HepG2 (cell line): ENCODE data around the gene LMBRD2. TPM values are rescaled to one million over a fixed set of nuclear protein-coding genes. Genes with fewer than 3 reads are reported as not detected.

Experiments used
- ATAC-seq: fragments of 200-7000 bp; cut with Tn5 transposase; 3 replicates; pipeline ENCODE4 v1.9.1; 2020; ENCODE audit warnings: mild to moderate bottlenecking, moderate library complexity
- BruUV-seq: library from RNA; stranded (reverse); fragments of 400-500 nt; replicated peaks from 2 replicates; lab custom pipeline; 2021; lab: Mats Ljungman, UMichigan
- CTCF ChIA-PET: fragments of 300-600 bp; formaldehyde crosslinking; extraction: SDS; loops from one replicate; lab custom pipeline; 2021; ENCODE audit warnings: low total read pairs, inconsistent platforms, low intra/inter-chr PET ratio; lab: Yijun Ruan, JAX
- POLR2A ChIA-PET: fragments of 350-600 bp; sonication (Branson Sonifier 250); formaldehyde crosslinking; loops from one replicate; lab custom pipeline; 2020; ENCODE audit warnings: antibody characterized with exemption, inconsistent platforms; lab: Yijun Ruan, JAX
- DNase-seq: peaks from one replicate; pipeline ENCODE4 v3.0.0-alpha.2; 2015; ENCODE audit warnings: low spot score
- FAIRE-seq: peaks from 3 replicates; lab custom pipeline; 2011; peaks lifted over from hg19 to GRCh38; lab: Jason Lieb, UNC
- H2AFZ ChIP-seq: one replicate; pipeline ENCODE4 v1.6.1; 2011; ENCODE audit warnings: low read length, inconsistent platforms
- H3K27ac ChIP-seq: fragments of 300-600 bp; 3 replicates; pipeline ENCODE4 v1.8.0; 2011; ENCODE audit warnings: mixed run types, mild to moderate bottlenecking, mixed read lengths, low read length, inconsistent platforms; ENCODE audit not compliant: insufficient read depth; ENCODE audit errors: extremely low read length
- H3K27me3 ChIP-seq, 2 experiments: fragments of 200-600 bp in 1 of 2; 2 replicates in 1 of 2; 3 replicates in 1 of 2; pipeline versions ENCODE4 v1.6.0 to v1.8.0; 2011; ENCODE audit warnings: low read length in 2 of 2, mild to moderate bottlenecking in 2 of 2, moderate library complexity in 2 of 2, inconsistent platforms in 1 of 2; ENCODE audit not compliant: insufficient read depth in 2 of 2, control insufficient read depth in 1 of 2
- H3K36me3 ChIP-seq, 2 experiments: fragments of 200-600 bp in 1 of 2; replicated peaks in 1 of 2; 2 replicates in 1 of 2; 3 replicates in 1 of 2; pipeline versions ENCODE4 v1.5.1 to v1.8.0; 2011; ENCODE audit warnings: low read length in 2 of 2, inconsistent platforms in 1 of 2; ENCODE audit not compliant: insufficient read depth in 2 of 2, control insufficient read depth in 1 of 2
- H3K4me1 ChIP-seq: 2 replicates; pipeline ENCODE4 v1.5.1; 2012; ENCODE audit warnings: low read length, inconsistent platforms; ENCODE audit not compliant: insufficient read depth
- H3K4me2 ChIP-seq: 2 replicates; pipeline ENCODE4 v1.6.0; 2011; ENCODE audit warnings: low read depth, low read length, inconsistent platforms
- H3K4me3 ChIP-seq, 3 experiments: fragments of 200-600 bp in 1 of 3; sonication (generic), shearing (Covaris generic) in 1 of 3; replicated peaks in 1 of 3; 2 replicates each; pipeline ENCODE4 v1.5.1; 2011 to 2016; ENCODE audit warnings: low read length in 3 of 3, inconsistent platforms in 2 of 3, low read depth in 2 of 3, mild to moderate bottlenecking in 2 of 3, control low read depth in 1 of 3, mixed read lengths in 1 of 3; ENCODE audit not compliant: insufficient read depth in 1 of 3
- H3K79me2 ChIP-seq: one replicate; pipeline ENCODE4 v1.6.1; 2011; ENCODE audit warnings: low read length, inconsistent platforms; ENCODE audit not compliant: insufficient read depth
- H3K9ac ChIP-seq: 2 replicates; pipeline ENCODE4 v1.6.0; 2011; ENCODE audit warnings: mild to moderate bottlenecking, low read depth, low read length, inconsistent platforms; ENCODE audit not compliant: insufficient read depth
- H3K9me3 ChIP-seq: 2 replicates; pipeline ENCODE4 v1.5.1; 2012; ENCODE audit warnings: mild to moderate bottlenecking, low read length
- H4K20me1 ChIP-seq: 2 replicates; pipeline ENCODE4 v1.6.0; 2011; ENCODE audit warnings: inconsistent platforms, mild to moderate bottlenecking, low read length, moderate library complexity; ENCODE audit not compliant: insufficient read depth
- ESRRA ChIP-seq: sonication (generic); formaldehyde crosslinking; IDR thresholded peaks from 2 replicates; pipeline ENCODE4 v1.5.1; 2020; ENCODE audit warnings: mild to moderate bottlenecking, low read depth, missing genetic modification reagents
- GATAD2A ChIP-seq: IDR thresholded peaks from 2 replicates; pipeline ENCODE4 v1.6.1; 2016
- MED1 ChIP-seq: sonication (generic); formaldehyde crosslinking; IDR thresholded peaks from 2 replicates; pipeline ENCODE4 v1.4.0; 2020; ENCODE audit warnings: missing genetic modification reagents
- MTF2 ChIP-seq: sonication (generic); formaldehyde crosslinking; IDR thresholded peaks from 2 replicates; pipeline ENCODE4 v1.5.0; 2020; ENCODE audit warnings: missing genetic modification reagents, borderline replicate concordance
- PAX8 ChIP-seq: sonication (generic); formaldehyde crosslinking; IDR thresholded peaks from 2 replicates; pipeline ENCODE4 v1.8.0; 2022; ENCODE audit warnings: mild to moderate bottlenecking, missing genetic modification reagents, borderline replicate concordance
- SMAD1 ChIP-seq: sonication (generic); formaldehyde crosslinking; IDR thresholded peaks from 2 replicates; pipeline ENCODE4 v1.4.0; 2020; ENCODE audit warnings: missing genetic modification reagents, low read depth, mild to moderate bottlenecking, borderline replicate concordance
- ZNF558 ChIP-seq: sonication (generic); formaldehyde crosslinking; IDR thresholded peaks from 2 replicates; pipeline ENCODE4 v1.9.0; 2022; ENCODE audit warnings: mild to moderate bottlenecking, missing genetic modification reagents, borderline replicate concordance
- ZNF644 ChIP-seq: IDR thresholded peaks from 2 replicates; pipeline ENCODE4 v1.6.1; 2016; ENCODE audit warnings: low read depth
- ZSCAN30 ChIP-seq: sonication (generic); formaldehyde crosslinking; IDR thresholded peaks from 2 replicates; pipeline ENCODE4 v1.5.0; 2020; ENCODE audit warnings: mild to moderate bottlenecking, missing genetic modification reagents
- WGBS: methylation state at CpG from one replicate; pipeline ENCODE4 v1.1.6; 2017; ENCODE audit warnings: low lambda C conversion rate; 5-methylcytosine and 5-hydroxymethylcytosine counted together
- in situ Hi-C: cut with HindIII; loops from 2 replicates; pipeline ENCODE4 v1.10.0; 2017; ENCODE audit warnings: low pct_unique_long_range_greater_than_20kb; ENCODE audit not compliant: extremely low pct_ligation_motif_present
- intact Hi-C: fragments of 100-400 bp; cut with micrococcal nuclease; formaldehyde crosslinking; loops from one replicate; pipeline ENCODE4 v1.10.0; 2022; ENCODE audit not compliant: unreplicated experiment
- polyA plus RNA-seq, 8 experiments: library from polyadenylated mRNA; depleted of rRNA in 3 of 8; stranded (reverse) in 7 of 8; unstranded in 1 of 8; fragments of >200 nt; fragmentation: Illumina TruSeq in 4 of 8; extraction: Trizol in 4 of 8; gene quantifications; 2 replicates each; pipeline versions ENCODE4 v1.2.1 to v1.2.3, GENCODE V29; 2011 to 2016; ENCODE audit warnings: low read depth in 4 of 8, missing spikeins in 1 of 8, mixed read lengths in 1 of 8; ENCODE audit not compliant: insufficient read depth in 1 of 8
- total RNA-seq, 5 experiments: library from RNA; depleted of rRNA; stranded (reverse); fragments of >200 nt; fragmentation: Illumina TruSeq; extraction: Trizol; gene quantifications; 2 replicates each; pipeline ENCODE4 v1.2.3, GENCODE V29; 2016; ENCODE audit warnings: low read depth in 1 of 5
- TF ChIP-seq, protein P1 (sequence below): sonication (generic); formaldehyde crosslinking; IDR thresholded peaks from 2 replicates; pipeline ENCODE4 v1.8.0; 2022; ENCODE audit warnings: missing genetic modification reagents, mild to moderate bottlenecking, moderate library complexity, borderline replicate concordance
- TF ChIP-seq, protein P2 (sequence below): sonication (generic); formaldehyde crosslinking; IDR thresholded peaks from 2 replicates; pipeline ENCODE4 v1.4.0; 2020; ENCODE audit warnings: mild to moderate bottlenecking, missing genetic modification reagents
- TF ChIP-seq, protein P3 (sequence below): sonication (generic); formaldehyde crosslinking; IDR thresholded peaks from 2 replicates; pipeline ENCODE4 v1.5.0; 2020; ENCODE audit warnings: mild to moderate bottlenecking, missing genetic modification reagents, moderate library complexity

LMBRD2 gene
- total and polyA plus RNA-seq, 2 of the 13 experiments (the other 11 are each of a cell fraction or from before 2014, with no cell fraction given), result 2.0 to 4.7 TPM

DNA sequence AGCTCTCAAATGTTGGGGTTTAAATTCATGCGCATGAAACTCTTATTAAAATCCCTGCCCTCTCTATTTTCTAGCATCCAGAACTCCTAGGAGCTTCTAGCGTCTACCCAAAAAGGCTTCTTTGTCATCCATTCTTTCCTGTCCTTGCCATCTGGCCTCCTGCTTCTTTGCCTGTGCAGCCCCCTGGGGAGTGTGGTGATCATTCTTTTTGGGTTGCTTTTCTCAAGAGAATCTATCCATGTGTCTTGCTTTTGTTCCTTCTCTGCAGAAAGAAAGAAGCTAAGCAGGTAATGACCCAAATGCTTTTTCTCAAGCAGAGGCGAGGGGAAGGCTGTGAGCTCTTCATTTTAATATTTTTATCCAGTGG, 26.8 kb upstream of the LMBRD2 start (continued):
- TF ChIP-seq, protein P1, sequence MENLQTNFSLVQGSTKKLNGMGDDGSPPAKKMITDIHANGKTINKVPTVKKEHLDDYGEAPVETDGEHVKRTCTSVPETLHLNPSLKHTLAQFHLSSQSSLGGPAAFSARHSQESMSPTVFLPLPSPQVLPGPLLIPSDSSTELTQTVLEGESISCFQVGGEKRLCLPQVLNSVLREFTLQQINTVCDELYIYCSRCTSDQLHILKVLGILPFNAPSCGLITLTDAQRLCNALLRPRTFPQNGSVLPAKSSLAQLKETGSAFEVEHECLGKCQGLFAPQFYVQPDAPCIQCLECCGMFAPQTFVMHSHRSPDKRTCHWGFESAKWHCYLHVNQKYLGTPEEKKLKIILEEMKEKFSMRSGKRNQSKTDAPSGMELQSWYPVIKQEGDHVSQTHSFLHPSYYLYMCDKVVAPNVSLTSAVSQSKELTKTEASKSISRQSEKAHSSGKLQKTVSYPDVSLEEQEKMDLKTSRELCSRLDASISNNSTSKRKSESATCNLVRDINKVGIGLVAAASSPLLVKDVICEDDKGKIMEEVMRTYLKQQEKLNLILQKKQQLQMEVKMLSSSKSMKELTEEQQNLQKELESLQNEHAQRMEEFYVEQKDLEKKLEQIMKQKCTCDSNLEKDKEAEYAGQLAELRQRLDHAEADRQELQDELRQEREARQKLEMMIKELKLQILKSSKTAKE (CRISPR knock-in tag), result no peak

DNA sequence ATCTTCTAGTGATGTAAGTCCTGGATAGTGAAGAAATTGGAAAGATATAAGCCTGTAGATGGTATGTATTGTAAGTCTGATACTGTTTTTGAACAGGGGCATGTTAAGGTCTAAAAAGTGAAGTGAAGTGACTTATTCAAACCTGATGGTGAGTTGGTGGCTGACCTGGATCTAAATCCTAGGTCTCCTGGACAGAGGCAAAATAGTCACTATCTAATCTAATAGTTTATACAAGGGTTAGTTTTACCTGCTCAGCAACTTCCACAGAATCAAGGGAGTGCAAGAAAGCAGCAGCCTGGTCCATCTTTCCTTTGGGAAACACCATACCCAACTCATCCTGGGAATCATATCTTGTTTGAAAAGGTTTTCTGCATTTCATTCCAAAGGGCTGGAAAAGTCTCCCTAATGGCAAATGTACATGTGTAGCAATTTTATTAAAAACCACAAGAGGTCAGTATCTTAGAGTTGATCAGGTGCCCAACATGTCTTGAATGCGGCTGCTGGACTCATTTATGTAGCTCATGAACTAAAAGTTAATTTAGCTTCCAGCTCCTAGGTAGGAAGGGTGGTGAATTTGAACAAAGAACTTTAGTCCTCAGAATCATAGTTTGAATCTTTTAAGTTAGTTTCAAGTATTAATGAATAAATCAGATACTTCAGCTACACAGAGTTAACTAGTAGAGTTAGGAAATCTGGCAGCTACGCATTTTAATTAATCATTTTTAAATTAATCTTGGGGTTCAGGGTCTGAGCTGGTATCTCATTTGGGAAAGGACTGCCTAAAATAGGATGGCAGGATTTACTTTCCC, 26.2 kb upstream of the LMBRD2 start:
- FAIRE-seq, result peak; percentile 87
- Histone ChIP-seq H3K27me3 (no peaks in the 10 kb centered on the region), H3K27ac (peak overlapping the region; percentile 23), H3K9me3 (no peaks in the 10 kb centered on the region), H3K4me3 (no peak overlapping the region), H3K9ac (no peak overlapping the region), H3K79me2 (no peaks in the 10 kb centered on the region), H3K4me2 (no peak overlapping the region), H3K4me1 (peaks cover 60% of the 10 kb centered on the region), H2AFZ (no peak overlapping the region), H3K36me3 (peaks cover 9 to 39% of the 10 kb centered on the region in 2 experiments), H4K20me1 (no peaks in the 10 kb centered on the region)
- ATAC-seq, result peak; percentile 45; the same call in 2 of the 3 replicates
- CTCF ChIA-PET, result interaction anchor here (1.5 to 2.6 kb wide), 2 partner anchors 128 to 515 kb away, joined by 4 to 10 read pairs; no protein-coding TSS in a partner anchor
- in situ Hi-C loops, result no loop called here
- BruUV-seq, result no TSS peak
- POLR2A ChIA-PET, result interaction anchor here (1.0 to 1.6 kb wide), 4 partner anchors 18 to 64 kb away, joined by 3 to 19 read pairs (median 4); partner anchors contain the start of gene NADK2
- intact Hi-C loops, result loop anchor here (1.0 to 2.0 kb wide), 3 partner anchors 127 to 513 kb away; no protein-coding TSS in a partner anchor
- WGBS, result 81% methylated on average over 2 of the region's 2 CpGs
- DNase-seq, result peak; percentile 48
- TF ChIP-seq ESRRA, result no peak
- 0 out of 2 replicates have a peak, but pooled peaks have one; percentile 20 for TF ChIP-seq MED1
- TF ChIP-seq GATAD2A (CRISPR knock-in tag), result 0 out of 2 replicates have a peak, but pooled peaks have one; percentile 29
- no peak for TF ChIP-seq ZSCAN30 (CRISPR knock-in tag)
- TF ChIP-seq, protein P2, sequence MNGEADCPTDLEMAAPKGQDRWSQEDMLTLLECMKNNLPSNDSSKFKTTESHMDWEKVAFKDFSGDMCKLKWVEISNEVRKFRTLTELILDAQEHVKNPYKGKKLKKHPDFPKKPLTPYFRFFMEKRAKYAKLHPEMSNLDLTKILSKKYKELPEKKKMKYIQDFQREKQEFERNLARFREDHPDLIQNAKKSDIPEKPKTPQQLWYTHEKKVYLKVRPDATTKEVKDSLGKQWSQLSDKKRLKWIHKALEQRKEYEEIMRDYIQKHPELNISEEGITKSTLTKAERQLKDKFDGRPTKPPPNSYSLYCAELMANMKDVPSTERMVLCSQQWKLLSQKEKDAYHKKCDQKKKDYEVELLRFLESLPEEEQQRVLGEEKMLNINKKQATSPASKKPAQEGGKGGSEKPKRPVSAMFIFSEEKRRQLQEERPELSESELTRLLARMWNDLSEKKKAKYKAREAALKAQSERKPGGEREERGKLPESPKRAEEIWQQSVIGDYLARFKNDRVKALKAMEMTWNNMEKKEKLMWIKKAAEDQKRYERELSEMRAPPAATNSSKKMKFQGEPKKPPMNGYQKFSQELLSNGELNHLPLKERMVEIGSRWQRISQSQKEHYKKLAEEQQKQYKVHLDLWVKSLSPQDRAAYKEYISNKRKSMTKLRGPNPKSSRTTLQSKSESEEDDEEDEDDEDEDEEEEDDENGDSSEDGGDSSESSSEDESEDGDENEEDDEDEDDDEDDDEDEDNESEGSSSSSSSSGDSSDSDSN (CRISPR knock-in tag), result no peak
- no peak for TF ChIP-seq ZNF558
- TF ChIP-seq MTF2 (CRISPR knock-in tag), result no peak
- no peak for TF ChIP-seq PAX8
- TF ChIP-seq, protein P3, sequence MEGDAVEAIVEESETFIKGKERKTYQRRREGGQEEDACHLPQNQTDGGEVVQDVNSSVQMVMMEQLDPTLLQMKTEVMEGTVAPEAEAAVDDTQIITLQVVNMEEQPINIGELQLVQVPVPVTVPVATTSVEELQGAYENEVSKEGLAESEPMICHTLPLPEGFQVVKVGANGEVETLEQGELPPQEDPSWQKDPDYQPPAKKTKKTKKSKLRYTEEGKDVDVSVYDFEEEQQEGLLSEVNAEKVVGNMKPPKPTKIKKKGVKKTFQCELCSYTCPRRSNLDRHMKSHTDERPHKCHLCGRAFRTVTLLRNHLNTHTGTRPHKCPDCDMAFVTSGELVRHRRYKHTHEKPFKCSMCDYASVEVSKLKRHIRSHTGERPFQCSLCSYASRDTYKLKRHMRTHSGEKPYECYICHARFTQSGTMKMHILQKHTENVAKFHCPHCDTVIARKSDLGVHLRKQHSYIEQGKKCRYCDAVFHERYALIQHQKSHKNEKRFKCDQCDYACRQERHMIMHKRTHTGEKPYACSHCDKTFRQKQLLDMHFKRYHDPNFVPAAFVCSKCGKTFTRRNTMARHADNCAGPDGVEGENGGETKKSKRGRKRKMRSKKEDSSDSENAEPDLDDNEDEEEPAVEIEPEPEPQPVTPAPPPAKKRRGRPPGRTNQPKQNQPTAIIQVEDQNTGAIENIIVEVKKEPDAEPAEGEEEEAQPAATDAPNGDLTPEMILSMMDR (CRISPR knock-in tag), result peak; percentile 71
- no peak for TF ChIP-seq ZNF644 (CRISPR knock-in tag)
- no peak for TF ChIP-seq SMAD1 (CRISPR knock-in tag)
